K562 (cell line): ENCODE data around the gene FBXL22. TPM values are rescaled to one million over a fixed set of nuclear protein-coding genes. Genes with fewer than 3 reads are reported as not detected.
A peak's percentile ranks its signal among the peaks of the same experiment; 100 is the strongest.

Experiments used
- ATF3 ChIP-seq, 2 experiments: fragments of 450-650 bp in 1 of 2; sonication (generic) in 1 of 2; formaldehyde crosslinking in 1 of 2; IDR thresholded peaks in 1 of 2; conservative IDR thresholded peaks in 1 of 2; 2 replicates each; pipeline versions ENCODE4 v1.6.1 to v1.8.1; 2016 to 2023; ENCODE audit warnings: mild to moderate bottlenecking in 2 of 2, moderate library complexity in 2 of 2, inconsistent platforms in 1 of 2, missing genetic modification reagents in 1 of 2
- CAMTA2 ChIP-seq: fragments of 250-450 bp; sonication (Bioruptor Pico); conservative IDR thresholded peaks from 2 replicates; pipeline ENCODE4 v1.5.1; 2022
- CEBPZ ChIP-seq: fragments of 150-350 bp; IDR thresholded peaks from 2 replicates; pipeline ENCODE4 v1.6.1; 2014; ENCODE audit warnings: low read depth, mild to moderate bottlenecking, low read length, borderline replicate concordance
- CREB5 ChIP-seq: fragments of 250-450 bp; sonication (Bioruptor Pico); IDR thresholded peaks from 2 replicates; pipeline ENCODE4 v1.5.0; 2020; ENCODE audit warnings: mild to moderate bottlenecking
- CTCF ChIP-seq, 3 experiments: IDR thresholded peaks in 2 of 3; conservative IDR thresholded peaks in 1 of 3; 2 replicates each; pipeline ENCODE4 v1.5.1; 2011 to 2012; ENCODE audit warnings: low read length in 3 of 3, mild to moderate bottlenecking in 3 of 3, control low read depth in 2 of 3, improper control_type of control experiment in 1 of 3, inconsistent platforms in 1 of 3, low read depth in 1 of 3, mixed read lengths in 1 of 3, moderate library complexity in 1 of 3; ENCODE audit not compliant: insufficient read depth in 2 of 3
- DPF2 ChIP-seq: fragments of 450-650 bp; IDR thresholded peaks from 2 replicates; pipeline ENCODE4 v1.6.1; 2016
- IRF2 ChIP-seq: sonication (generic); formaldehyde crosslinking; IDR thresholded peaks from 2 replicates; pipeline ENCODE4 v1.8.1; 2022; ENCODE audit warnings: mild to moderate bottlenecking, missing genetic modification reagents
- MIER1 ChIP-seq: fragments of 450-650 bp; IDR thresholded peaks from 2 replicates; pipeline ENCODE4 v1.6.1; 2016; ENCODE audit warnings: antibody characterized with exemption, mild to moderate bottlenecking, low read depth
- PBX2 ChIP-seq, 2 experiments: IDR thresholded peaks in 1 of 2; conservative IDR thresholded peaks in 1 of 2; 2 replicates each; pipeline ENCODE4 v1.6.1; 2016; ENCODE audit warnings: low read depth in 2 of 2, mild to moderate bottlenecking in 1 of 2, missing compliant biosample characterization in 1 of 2, missing genetic modification characterization in 1 of 2, moderate library complexity in 1 of 2
- PHF21A ChIP-seq: fragments of 450-650 bp; IDR thresholded peaks from 2 replicates; pipeline ENCODE4 v1.6.1; 2017; ENCODE audit warnings: low read depth, borderline replicate concordance
- PKNOX1 ChIP-seq: fragments of 450-650 bp; IDR thresholded peaks from 2 replicates; pipeline ENCODE4 v1.6.1; 2016
- RAD21 ChIP-seq, 2 experiments: fragments of 250-450 bp in 1 of 2; fragments of 450-650 bp in 1 of 2; sonication (Bioruptor Pico) in 1 of 2; formaldehyde crosslinking in 1 of 2; IDR thresholded peaks in 1 of 2; conservative IDR thresholded peaks in 1 of 2; 2 replicates each; pipeline versions ENCODE4 v1.4.0 to v1.8.0; 2020 to 2022; ENCODE audit warnings: mild to moderate bottlenecking in 2 of 2, moderate library complexity in 1 of 2
- SMARCC2 ChIP-seq: fragments of 450-650 bp; IDR thresholded peaks from 2 replicates; pipeline ENCODE4 v1.6.1; 2017; ENCODE audit warnings: antibody characterized with exemption, moderate library complexity, mild to moderate bottlenecking, low read depth
- ZFP1 ChIP-seq: fragments of 450-650 bp; formaldehyde crosslinking; IDR thresholded peaks from 2 replicates; pipeline ENCODE4 v1.4.0; 2020; ENCODE audit warnings: mild to moderate bottlenecking, mixed read lengths
- polyA plus RNA-seq, 8 experiments: library from polyadenylated mRNA; depleted of rRNA in 4 of 8; stranded (reverse) in 5 of 8; unstranded in 3 of 8; fragments of >200 nt; fragmentation: Nextera tagmentation in 2 of 8; fragmentation: Illumina TruSeq in 1 of 8; extraction: Ambion mirVana in 2 of 8; extraction: Trizol in 1 of 8; gene quantifications; 2 replicates each; pipeline versions ENCODE4 v1.2.1 to v1.2.3, GENCODE V29; 2011 to 2014; ENCODE audit warnings: inconsistent platforms in 1 of 8, missing spikeins in 1 of 8
- total RNA-seq, 7 experiments: library from RNA; depleted of rRNA in 6 of 7; stranded (reverse); fragments of >200 nt in 6 of 7; fragmentation: Illumina TruSeq in 2 of 7; extraction: Trizol in 2 of 7; gene quantifications; 2 replicates each; pipeline versions ENCODE4 v1.2.1 to v1.2.3, GENCODE V29; 2011 to 2021; ENCODE audit warnings: low replicate concordance in 1 of 7

The FBXL22 gene
- total and polyA plus RNA-seq, 9 of the 15 experiments (the other 6 are each of a cell fraction or from before 2014, with no cell fraction given): not detected

GRCh38 chr15:63610209-63610841, 13.1 kb downstream of the FBXL22 start (continued):
- TF ChIP-seq SMARCC2 (no peak), PHF21A (no peak), MIER1 (no peak), DPF2 (0 out of 2 replicates have a peak, but pooled peaks have one; percentile 25), PKNOX1 (peak; percentile 48; the same call in 1 of the 2 replicates), CAMTA2 (CRISPR knock-in tag) (no peak), RAD21 (CRISPR knock-in tag; conservative IDR thresholded peaks at IDR 0.05 in 1 of 2, IDR thresholded peaks at IDR 0.05 in 1 of 2) (peak; percentile 67 to 86), ATF3 (IDR thresholded peaks at IDR 0.05) (peak; percentile 42), ATF3 (CRISPR knock-in tag; conservative IDR thresholded peaks at IDR 0.05) (no peak), CEBPZ (no peak), ZFP1 (CRISPR knock-in tag) (no peak), CTCF (IDR thresholded peaks at IDR 0.05 in 2 of 3, conservative IDR thresholded peaks at IDR 0.05 in 1 of 3; ENCODE audit: insufficient read depth in 2 of 3, low read depth in 1 of 3, low read length in 3 of 3) (peak; percentile 78 to 90 (median 81)), PBX2 (CRISPR knock-in tag; IDR thresholded peaks at IDR 0.05; ENCODE audit: low read depth) (no peak), PBX2 (tag; conservative IDR thresholded peaks at IDR 0.05; ENCODE audit: low read depth) (peak; percentile 62), CREB5 (CRISPR knock-in tag) (no peak), IRF2 (no peak)
